Colonic mucosa (tissue), 4 donors: Measurements from ENCODE around the gene STX16. TPM values are rescaled to one million over a fixed set of nuclear protein-coding genes. Genes with fewer than 3 reads are reported as not detected.
"Not testable (repeated sequence)": the region's sequence is repeated elsewhere in the genome, so short reads cannot be mapped to it uniquely, and the experiment has no call there.

Experiments used
- DNase-seq: peaks from one replicate; pipeline ENCODE4 v3.0.0-alpha.2; 2020
- H3K27ac ChIP-seq: fragments of 200-600 bp; one replicate; pipeline ENCODE4 v1.8.0; 2021
- H3K27me3 ChIP-seq: fragments of 200-600 bp; one replicate; pipeline ENCODE4 v1.8.0; 2021
- H3K36me3 ChIP-seq: fragments of 200-600 bp; one replicate; pipeline ENCODE4 v1.8.0; 2021
- H3K4me1 ChIP-seq: fragments of 200-600 bp; one replicate; pipeline ENCODE4 v1.8.0; 2021; ENCODE audit warnings: mild to moderate bottlenecking
- H3K4me3 ChIP-seq: fragments of 200-600 bp; one replicate; pipeline ENCODE4 v1.8.0; 2021
- H3K9ac ChIP-seq, 2 donors: one replicate each; pipeline ENCODE4 v1.7.0; 2013; ENCODE audit warnings: control low read depth in 2 of 2, low read depth in 2 of 2, low read length in 2 of 2
- H3K9me3 ChIP-seq: fragments of 200-600 bp; one replicate; pipeline ENCODE4 v1.8.0; 2021
- intact Hi-C: fragments of 100-400 bp; cut with DNase I; formaldehyde crosslinking; loops from one replicate; pipeline ENCODE4 v1.14.1; 2022
- total RNA-seq, 2 donors: library from RNA; stranded (reverse); fragmentation: NEBNext Ultra II Directional in 1 of 2; extraction: Animal tissue kit (Norgen Biotek cat#: 25700) in 1 of 2; gene quantifications; one replicate each; pipeline ENCODE4 v1.2.1, GENCODE V29; 2021
- TF ChIP-seq, protein P1 (sequence below): fragments of 200-600 bp; IDR thresholded peaks from one replicate; pipeline ENCODE4 v1.8.0; 2022; ENCODE audit warnings: antibody characterized with exemption, mild to moderate bottlenecking
- donor health status: healthy.
- donor health status: DM: no; HTN: no; CAD: no.
- donor health status: DM: no; HTN: no; CAD: no.

Gene STX16
- total RNA-seq, 2 donors from 2014 or later: 36.3 to 38.3 TPM

- H3K4me3 ChIP-seq: no peak overlapping the region
- no peak for DNase-seq
- no peaks in the 10 kb centered on the region for H3K27me3 ChIP-seq
- H3K27ac ChIP-seq: no peak overlapping the region
- no peaks in the 10 kb centered on the region for H3K4me1 ChIP-seq
- TF ChIP-seq, protein P1, sequence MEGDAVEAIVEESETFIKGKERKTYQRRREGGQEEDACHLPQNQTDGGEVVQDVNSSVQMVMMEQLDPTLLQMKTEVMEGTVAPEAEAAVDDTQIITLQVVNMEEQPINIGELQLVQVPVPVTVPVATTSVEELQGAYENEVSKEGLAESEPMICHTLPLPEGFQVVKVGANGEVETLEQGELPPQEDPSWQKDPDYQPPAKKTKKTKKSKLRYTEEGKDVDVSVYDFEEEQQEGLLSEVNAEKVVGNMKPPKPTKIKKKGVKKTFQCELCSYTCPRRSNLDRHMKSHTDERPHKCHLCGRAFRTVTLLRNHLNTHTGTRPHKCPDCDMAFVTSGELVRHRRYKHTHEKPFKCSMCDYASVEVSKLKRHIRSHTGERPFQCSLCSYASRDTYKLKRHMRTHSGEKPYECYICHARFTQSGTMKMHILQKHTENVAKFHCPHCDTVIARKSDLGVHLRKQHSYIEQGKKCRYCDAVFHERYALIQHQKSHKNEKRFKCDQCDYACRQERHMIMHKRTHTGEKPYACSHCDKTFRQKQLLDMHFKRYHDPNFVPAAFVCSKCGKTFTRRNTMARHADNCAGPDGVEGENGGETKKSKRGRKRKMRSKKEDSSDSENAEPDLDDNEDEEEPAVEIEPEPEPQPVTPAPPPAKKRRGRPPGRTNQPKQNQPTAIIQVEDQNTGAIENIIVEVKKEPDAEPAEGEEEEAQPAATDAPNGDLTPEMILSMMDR: no peak
- H3K9me3 ChIP-seq: no peaks in the 10 kb centered on the region
- intact Hi-C loops: no loop called here
- no peak overlapping the region for H3K9ac ChIP-seq
- H3K36me3 ChIP-seq: no peaks in the 10 kb centered on the region
Observed at GRCh38 chr20:58639182-58640146, 11.6 kb upstream of the STX16 start.

DNA sequence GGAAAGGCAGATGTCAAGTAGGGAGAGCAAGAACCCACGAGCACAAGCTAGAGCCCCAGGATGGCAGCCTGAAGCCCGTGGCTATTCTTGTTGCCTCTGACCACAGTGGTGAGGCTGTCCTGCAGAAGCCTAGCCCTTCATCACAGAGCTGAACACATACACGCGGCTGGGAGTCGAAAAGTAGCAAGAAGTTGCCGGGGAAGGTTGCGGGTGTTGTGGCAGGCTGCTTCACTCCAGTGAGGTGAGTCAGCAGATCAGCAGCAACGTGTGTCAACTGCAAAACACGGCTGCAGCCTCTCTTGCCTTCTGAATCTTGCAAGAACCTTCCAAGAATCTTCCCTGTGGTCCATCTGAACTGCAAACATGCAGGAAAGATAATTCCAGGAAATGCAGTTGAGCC, 10.6 kb upstream of the STX16 start:
- Histone ChIP-seq H3K27ac (no peak overlapping the region), H3K4me3 (no peak overlapping the region), H3K9me3 (no peaks in the 10 kb centered on the region), H3K9ac (no peak overlapping the region), H3K4me1 (no peaks in the 10 kb centered on the region), H3K36me3 (no peaks in the 10 kb centered on the region), H3K27me3 (no peaks in the 10 kb centered on the region)
- no peak for DNase-seq
- intact Hi-C loops: no loop called here
- TF ChIP-seq, protein P1: no peak

DNA sequence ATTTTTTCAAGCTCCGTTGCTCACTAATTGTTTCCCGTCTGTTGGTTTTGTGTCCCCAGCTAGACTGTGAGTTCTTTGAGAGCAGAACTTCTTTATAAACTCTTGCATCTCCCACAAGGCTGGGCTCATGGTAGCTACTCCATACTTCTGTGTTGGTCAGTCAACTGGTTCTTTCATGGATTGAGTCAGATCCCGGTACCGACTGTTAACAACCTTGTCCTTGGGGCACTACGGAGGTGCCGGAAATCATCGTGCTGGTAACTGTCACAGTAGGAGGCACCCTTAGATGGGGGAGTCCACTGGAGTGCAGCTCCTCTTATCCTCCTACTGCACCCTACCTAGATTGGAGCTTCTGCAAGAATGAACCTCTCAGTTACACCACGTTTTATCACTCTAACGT, 8.6 kb upstream of the STX16 start:
- Histone ChIP-seq H3K36me3 (no peaks in the 10 kb centered on the region), H3K9ac (no peak overlapping the region), H3K4me3 (no peak overlapping the region), H3K27ac (no peak overlapping the region), H3K4me1 (no peaks in the 10 kb centered on the region), H3K27me3 (no peaks in the 10 kb centered on the region), H3K9me3 (no peaks in the 10 kb centered on the region)
- TF ChIP-seq, protein P1: no peak
- no peak for DNase-seq
- intact Hi-C loops: no loop called here

DNA sequence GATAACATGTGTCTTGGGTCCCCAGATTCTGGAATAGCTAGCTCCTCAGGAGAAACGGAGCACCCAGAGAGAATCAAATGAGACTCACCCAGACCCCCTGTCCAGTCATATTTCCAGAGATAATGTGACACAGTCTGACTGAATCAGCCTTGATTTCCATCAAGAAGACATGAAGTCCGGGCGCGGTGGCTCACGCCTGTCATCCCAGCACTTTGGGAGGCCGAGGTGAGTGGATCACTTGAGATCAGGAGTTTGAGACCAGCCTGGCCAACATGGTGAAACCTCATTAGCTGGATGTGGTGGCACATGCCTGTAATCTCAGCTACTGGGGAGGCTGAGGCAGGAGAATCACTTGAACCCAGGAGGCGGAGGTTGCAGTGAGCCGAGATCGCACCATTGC, 8.2 kb upstream of the STX16 start:
- H3K9me3 ChIP-seq, H3K36me3 ChIP-seq, H3K9ac ChIP-seq, H3K27me3 ChIP-seq, H3K27ac ChIP-seq, intact Hi-C loops, H3K4me1 ChIP-seq, H3K4me3 ChIP-seq, DNase-seq: not testable (repeated sequence)

GRCh38 chr20:58645412-58645968, 5.6 kb upstream of the STX16 start:
- Histone ChIP-seq H3K4me1 (no peaks in the 10 kb centered on the region), H3K27ac (no peak overlapping the region), H3K9me3 (no peaks in the 10 kb centered on the region), H3K27me3 (no peaks in the 10 kb centered on the region), H3K4me3 (no peak overlapping the region), H3K36me3 (no peaks in the 10 kb centered on the region), H3K9ac (no peak overlapping the region)
- intact Hi-C loops: no loop called here
- DNase-seq: no peak
- TF ChIP-seq, protein P1: no peak

DNA sequence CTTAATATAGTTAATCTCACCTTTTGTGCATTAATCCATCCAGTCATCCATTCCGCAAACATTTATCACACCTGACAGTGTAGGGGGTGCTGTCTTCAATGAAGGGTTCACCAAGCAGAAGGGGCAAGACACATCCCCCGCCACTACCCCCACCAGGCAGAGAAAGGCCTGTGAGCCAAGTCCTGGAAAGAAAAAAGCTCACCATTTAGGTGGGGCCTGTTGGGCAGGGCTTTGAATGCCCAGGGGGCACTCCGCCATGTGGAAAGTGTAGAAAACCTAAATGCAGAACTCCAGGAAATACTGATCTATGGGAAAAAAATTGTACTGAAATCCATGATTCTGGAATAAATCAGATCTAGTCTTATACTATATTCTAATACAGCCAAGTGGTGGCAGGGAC, 4.8 kb upstream of the STX16 start:
- no peak for DNase-seq

More for the DNA sequence above, 4.8 kb upstream of the STX16 start:
- Histone ChIP-seq H3K27me3 (no peaks in the 10 kb centered on the region), H3K27ac (no peak overlapping the region), H3K4me1 (no peaks in the 10 kb centered on the region), H3K9ac (no peak overlapping the region), H3K4me3 (no peak overlapping the region), H3K36me3 (no peaks in the 10 kb centered on the region), H3K9me3 (no peaks in the 10 kb centered on the region)
- TF ChIP-seq, protein P1: no peak
- intact Hi-C loops: no loop called here
